ENCODE measurements around the gene PRXL2A.

GRCh38 chr10:80411267-80411668 is 2.9 kb downstream of the PRXL2A start:
- no peak for TF ChIP-seq CTCF (IDR thresholded peaks at IDR 0.05; ENCODE audit: poor library complexity)
- TF ChIP-seq EZH2 (IDR thresholded peaks at IDR 0.05; ENCODE audit: borderline replicate concordance): no peak

Data from hepatocyte (in vitro differentiated cells).